OCI-M1 (cell line): ENCODE data around the gene ITGAD.

ENCODE experiments used
- DNase-seq: peaks from one replicate; lab custom pipeline; 2025; lab: John Stamatoyannopoulos, UW

ITGAD gene

GRCh38 chr16:31475946-31476302 is 82.8 kb downstream of the ITGAD start:
- no peak for DNase-seq
